IPS-11a (cell line): Measurements from ENCODE around the gene UTP14A.
"Not testable (repeated sequence)": the region's sequence is repeated elsewhere in the genome, so short reads cannot be mapped to it uniquely, and the experiment has no call there.

Experiments used
- H3K4me3 ChIP-seq: one replicate; pipeline ENCODE4 v1.5.1; 2013; ENCODE audit warnings: low read depth, low read length, control low read depth

UTP14A gene

GRCh38 chrX:129905787-129906580 lies at the start of gene UTP14A:
UTP14A (plus strand) TSS chrX:129906164; CDS start chrX:129906211, 47 bp downstream.
- H3K4me3 ChIP-seq = peak within 1 kb of the TSS; percentile 73

- H3K4me3 ChIP-seq = not testable (repeated sequence)
Measured at GRCh38 chrX:129859134-129859533, 46.8 kb upstream of the UTP14A start.

GRCh38 chrX:129866321-129866720 lies 39.6 kb upstream of the UTP14A start:
- not testable (repeated sequence) for H3K4me3 ChIP-seq

- no peak overlapping the region for H3K4me3 ChIP-seq
Measured at GRCh38 chrX:129872524-129872923, 33.4 kb upstream of the UTP14A start.

DNA sequence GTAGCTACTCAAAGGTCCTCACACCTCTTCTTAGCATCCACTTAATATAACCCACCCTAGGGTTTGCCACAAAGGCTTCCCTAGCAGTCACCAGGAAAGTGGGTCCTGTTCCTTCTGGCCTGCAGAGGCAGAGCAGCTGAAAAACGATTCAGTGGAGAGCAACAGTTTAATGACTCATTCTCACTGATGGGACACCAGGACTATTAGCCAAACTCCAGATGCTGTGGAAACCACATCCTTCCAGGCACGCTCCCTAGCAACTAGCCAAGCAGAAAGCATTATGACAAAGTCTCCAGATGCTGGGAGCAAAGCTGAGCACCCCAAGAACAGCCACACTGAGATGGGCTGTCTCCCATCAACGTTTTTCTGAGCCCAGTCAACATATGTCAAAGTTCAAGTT lies 30.3 kb upstream of the UTP14A start:
- no peak overlapping the region for H3K4me3 ChIP-seq

- no peak overlapping the region for H3K4me3 ChIP-seq
Measured at GRCh38 chrX:129876771-129877305, 29.1 kb upstream of the UTP14A start.

- no peak overlapping the region for H3K4me3 ChIP-seq
Measured at GRCh38 chrX:129877401-129877800, 28.6 kb upstream of the UTP14A start.

- H3K4me3 ChIP-seq = no peak overlapping the region
Measured at GRCh38 chrX:129900054-129900453, 5.9 kb upstream of the UTP14A start.

- H3K4me3 ChIP-seq = no peak overlapping the region
Measured at GRCh38 chrX:129908636-129909035, 2.7 kb downstream of the UTP14A start.

DNA sequence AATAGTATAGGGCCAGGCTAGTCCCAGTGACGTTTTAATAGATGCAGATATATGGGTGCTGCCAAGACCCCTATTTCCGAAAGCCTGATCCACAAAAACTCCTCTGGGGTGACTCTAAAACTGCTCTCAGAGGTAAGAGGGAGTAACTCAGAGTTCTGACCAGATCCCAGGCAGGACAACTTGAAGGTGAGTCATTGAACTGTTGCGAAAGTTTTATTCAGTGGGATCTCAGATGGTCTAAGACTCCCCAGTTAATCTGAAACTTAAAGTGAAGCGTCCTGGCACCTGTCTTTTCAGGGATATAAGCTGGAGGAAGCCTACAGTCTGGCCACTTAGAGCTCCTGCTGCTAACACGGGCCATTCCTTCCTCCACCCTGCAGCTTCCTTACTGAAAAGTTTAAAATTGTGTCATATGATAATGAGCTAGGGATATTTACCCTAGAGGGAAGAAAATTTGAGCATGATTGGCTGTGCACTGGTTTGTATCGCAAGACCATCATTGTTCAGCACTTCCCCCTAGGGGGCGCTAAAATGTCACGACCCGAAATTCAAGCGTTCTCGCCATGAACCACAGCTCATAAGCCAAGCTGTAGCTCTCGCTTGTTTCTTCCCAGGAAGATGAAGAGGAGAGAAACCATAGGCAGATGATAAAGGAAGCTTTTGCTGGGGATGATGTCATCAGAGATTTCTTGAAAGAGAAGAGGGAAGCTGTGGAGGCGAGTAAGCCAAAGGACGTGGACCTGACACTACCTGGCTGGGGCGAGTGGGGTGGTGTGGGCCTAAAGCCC lies 19.5 kb downstream of the UTP14A start:
- H3K4me3 ChIP-seq = no peak overlapping the region

- peak overlapping the region; percentile 50 for H3K4me3 ChIP-seq
Measured at GRCh38 chrX:129930941-129931410, 25.0 kb downstream of the UTP14A start.

- H3K4me3 ChIP-seq = peak overlapping the region; percentile 50
Measured at GRCh38 chrX:129931411-129932015, 25.5 kb downstream of the UTP14A start.

GRCh38 chrX:129932016-129932820 lies 26.3 kb downstream of the UTP14A start:
- peak overlapping the region; percentile 48 for H3K4me3 ChIP-seq

GRCh38 chrX:129932821-129933321 lies 26.9 kb downstream of the UTP14A start:
- H3K4me3 ChIP-seq = peak overlapping the region; percentile 13

DNA sequence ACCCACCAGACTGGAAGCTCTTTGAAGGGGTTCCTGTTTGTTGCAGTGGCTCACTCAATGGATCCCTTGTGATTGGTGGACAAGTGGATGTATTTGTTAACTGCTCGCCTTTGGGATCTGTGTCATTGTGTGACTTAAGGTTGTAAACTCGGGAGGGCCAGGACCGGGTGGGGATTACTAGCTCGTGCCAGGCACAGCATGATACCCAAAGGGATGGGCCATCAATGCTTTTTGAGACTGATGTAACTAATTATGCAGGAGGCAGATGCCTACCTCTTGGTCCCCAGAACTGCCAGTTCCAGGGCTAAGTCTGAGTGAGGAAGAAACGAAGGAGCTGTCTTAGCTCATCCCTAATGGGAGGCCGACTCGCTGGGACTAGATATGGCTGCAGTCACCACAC lies 27.7 kb downstream of the UTP14A start:
- H3K4me3 ChIP-seq = no peak overlapping the region

- H3K4me3 ChIP-seq = no peak overlapping the region
Measured at GRCh38 chrX:129934461-129934860, 28.5 kb downstream of the UTP14A start.

GRCh38 chrX:129934952-129935351 lies 29.0 kb downstream of the UTP14A start:
- no peak overlapping the region for H3K4me3 ChIP-seq

GRCh38 chrX:129938081-129938480 lies 32.1 kb downstream of the UTP14A start:
- no peak overlapping the region for H3K4me3 ChIP-seq

- no peak overlapping the region for H3K4me3 ChIP-seq
Measured at GRCh38 chrX:129939986-129940385, 34.0 kb downstream of the UTP14A start.

GRCh38 chrX:129940721-129941120 lies 34.8 kb downstream of the UTP14A start:
- no peak overlapping the region for H3K4me3 ChIP-seq
